ENCODE results near the gene ASPSCR1. TPM values are rescaled to one million over a fixed set of nuclear protein-coding genes. Genes with fewer than 3 reads are reported as not detected.

ASPSCR1 gene
- total and polyA plus RNA-seq, 10 of the 15 experiments (the other 5 are each of a cell fraction or from before 2014, with no cell fraction given): 1.5 to 48.4 (median 25.4) TPM

GRCh38 chr17:81951785-81952684 lies 25.4 kb upstream of the ASPSCR1 start:
- DNase-seq (ENCODE audit: low read depth, low spot score): no peak
- ChIA-PET POLR2A (no interaction called here), SMC1A (ENCODE audit: uncharacterized antibody, unreplicated experiment) (interaction anchor here (0.5 kb wide), 1 partner anchor 185 kb away, joined by 3 read pairs; no protein-coding TSS in a partner anchor), RAD21 (ENCODE audit: unreplicated experiment) (no interaction called here), CTCF (interaction anchor here (0.6 to 1.4 kb wide), 3 partner anchors 79 to 202 kb away, joined by 3 to 4 read pairs (median 3); no protein-coding TSS in a partner anchor)
- no peak overlapping the region for H3K4me3 ChIP-seq
- H3K9me3 ChIP-seq (replicated peaks; ENCODE audit: control insufficient read depth, insufficient read depth, low read length): no peaks in the 10 kb centered on the region
- no peak for ATAC-seq
- no peaks in the 10 kb centered on the region for H3K36me3 ChIP-seq (ENCODE audit: control insufficient read depth in 2 of 2, insufficient read depth in 2 of 2, low read length in 1 of 2)
- FAIRE-seq: no peak
- no peak overlapping the region for H3K9ac ChIP-seq (ENCODE audit: control insufficient read depth, insufficient read depth, low read length)
- no peaks in the 10 kb centered on the region for H4K20me1 ChIP-seq (ENCODE audit: control insufficient read depth, insufficient read depth)
- H3K79me2 ChIP-seq (ENCODE audit: control insufficient read depth, insufficient read depth, low read length): no peaks in the 10 kb centered on the region
- in situ Hi-C loops (cut with MboI): no loop called here
- no peak overlapping the region for H3K27ac ChIP-seq (ENCODE audit: control insufficient read depth, insufficient read depth)
- H2AFZ ChIP-seq (ENCODE audit: control insufficient read depth, low read depth, low read length): no peak overlapping the region
- H3K4me1 ChIP-seq (ENCODE audit: control insufficient read depth, insufficient read depth, low read length): no peaks in the 10 kb centered on the region
- WGBS (ENCODE audit: insufficient coverage, insufficient replicate concordance, low lambda C conversion rate, missing lambda C conversion rate): 37% methylated on average over 12 of the region's 13 CpGs
- intact Hi-C loops (cut with micrococcal nuclease; ENCODE audit: unreplicated experiment): no loop called here
- no peak for TF ChIP-seq EZH2 (IDR thresholded peaks at IDR 0.05; ENCODE audit: borderline replicate concordance, control insufficient read depth, low read depth, low read length)
- TF ChIP-seq TCF3 (IDR thresholded peaks at IDR 0.05; ENCODE audit: borderline replicate concordance, insufficient read depth, low read depth, low read length): no peak
- TF ChIP-seq TARDBP (IDR thresholded peaks at IDR 0.05; ENCODE audit: borderline replicate concordance): no peak
- no peak for TF ChIP-seq IRF4 (IDR thresholded peaks at IDR 0.05; ENCODE audit: low read depth, low read length)
- TF ChIP-seq FOXM1 (IDR thresholded peaks at IDR 0.05; ENCODE audit: low read depth, low read length): no peak
- TF ChIP-seq E2F8 (IDR thresholded peaks at IDR 0.05; ENCODE audit: low read depth, partially characterized antibody): no peak
- no peak for TF ChIP-seq POU2F2 (IDR thresholded peaks at IDR 0.05; ENCODE audit: borderline replicate concordance, low read depth, low read length)
- H3K27me3 ChIP-seq (replicated peaks in 1 of 2; ENCODE audit: control insufficient read depth in 2 of 2, insufficient read depth in 2 of 2, low read length in 1 of 2): no peaks in the 10 kb centered on the region
- H3K4me2 ChIP-seq (ENCODE audit: control insufficient read depth, insufficient read depth): no peak overlapping the region
- BruUV-seq (replicated peaks): no TSS peak
